Activated CD4-positive, alpha-beta T cell treated with anti-CD3 and anti-CD28 coated beads, Interleukin-2, amount 10 ng/mL, durations not matched to agents 7 days and 5 days (primary cell): Measurements from ENCODE around the gene SPOCD1. TPM values are rescaled to one million over a fixed set of nuclear protein-coding genes. Genes with fewer than 3 reads are reported as not detected.

Experiments
- CTCF ChIA-PET: fragments of 350-600 bp; sonication (Branson Sonifier 250); formaldehyde crosslinking; loops from one replicate; lab custom pipeline; 2021; ENCODE audit warnings: antibody characterized with exemption; lab: Charles Lee
- POLR2A ChIA-PET: fragments of 350-600 bp; sonication (Branson Sonifier 250); formaldehyde crosslinking; loops from one replicate; lab custom pipeline; 2021; ENCODE audit warnings: antibody characterized with exemption; lab: Charles Lee
- DNase-seq: peaks from one replicate; pipeline ENCODE4 v3.0.0-alpha.2; 2020
- H3K27ac Mint-ChIP-seq: one replicate; pipeline ENCODE4 v1.8.0; 2021; ENCODE audit warnings: mild to moderate bottlenecking, moderate library complexity, mixed read lengths
- H3K27me3 Mint-ChIP-seq: one replicate; pipeline ENCODE4 v1.8.0; 2021; ENCODE audit warnings: mixed read lengths
- H3K36me3 Mint-ChIP-seq: one replicate; pipeline ENCODE4 v1.8.0; 2021; ENCODE audit warnings: low read depth, mixed read lengths
- H3K4me1 Mint-ChIP-seq: one replicate; pipeline ENCODE4 v1.8.0; 2021; ENCODE audit warnings: mixed read lengths
- H3K4me3 Mint-ChIP-seq: one replicate; pipeline ENCODE4 v1.8.0; 2021; ENCODE audit warnings: mild to moderate bottlenecking, moderate library complexity, mixed read lengths
- H3K9me3 Mint-ChIP-seq: one replicate; pipeline ENCODE4 v1.8.0; 2021; ENCODE audit warnings: mixed read lengths
- microRNA-seq: library from miRNA; unstranded; fragments of <30 nt; microRNA quantifications from one replicate; pipeline ENCODE4 v1.2.0, GENCODE V29; 2021; ENCODE audit warnings: borderline microRNAs expressed, borderline replicate concordance
- total RNA-seq, 2 experiments: library from RNA; stranded (reverse); gene quantifications; one replicate each; pipeline ENCODE4 v1.2.3, GENCODE V29; 2021

Gene SPOCD1
- total RNA-seq, 2 experiments from 2014 or later, result 0.08 to 0.25 TPM

GRCh38 chr1:31745096-31745945, 70.5 kb downstream of the SPOCD1 start:
- POLR2A ChIA-PET, result no interaction called here

GRCh38 chr1:31744165-31744888, 71.5 kb downstream of the SPOCD1 start:
- H3K27me3 Mint-ChIP-seq, result no peaks in the 10 kb centered on the region
- CTCF ChIA-PET, result interaction anchor here (0.8 to 1.3 kb wide), 2 partner anchors 9 to 10 kb away, joined by 3 read pairs; no protein-coding TSS in a partner anchor
- no peaks in the 10 kb centered on the region for H3K36me3 Mint-ChIP-seq
- H3K27ac Mint-ChIP-seq, result no peak overlapping the region
- no peak for DNase-seq
- H3K4me1 Mint-ChIP-seq, result peaks cover 5% of the 10 kb centered on the region
- no peaks in the 10 kb centered on the region for H3K9me3 Mint-ChIP-seq
- POLR2A ChIA-PET, result no interaction called here
- no peak overlapping the region for H3K4me3 Mint-ChIP-seq

More at GRCh38 chr1:31745096-31745945, 70.5 kb downstream of the SPOCD1 start:
- CTCF ChIA-PET, result interaction anchor here (0.5 to 1.6 kb wide), 8 partner anchors 10 to 533 kb away, joined by 3 to 7 read pairs (median 3); no protein-coding TSS in a partner anchor
- Mint-ChIP-seq H3K27me3 (no peaks in the 10 kb centered on the region), H3K27ac (no peak overlapping the region), H3K9me3 (no peaks in the 10 kb centered on the region), H3K4me1 (peaks cover under 1% of the 10 kb centered on the region), H3K4me3 (no peak overlapping the region), H3K36me3 (no peaks in the 10 kb centered on the region)
- DNase-seq, result peak; percentile 63

GRCh38 chr1:31742462-31743212, 73.2 kb downstream of the SPOCD1 start:
- Mint-ChIP-seq H3K36me3 (no peaks in the 10 kb centered on the region), H3K9me3 (no peaks in the 10 kb centered on the region), H3K27me3 (no peaks in the 10 kb centered on the region), H3K27ac (no peak overlapping the region), H3K4me1 (peaks cover 9% of the 10 kb centered on the region), H3K4me3 (no peak overlapping the region)
- POLR2A ChIA-PET, result no interaction called here
- CTCF ChIA-PET, result no interaction called here
- no peak for DNase-seq

Small RNA genes within 50 kb of the gene (microRNA-seq; reads per million reads assigned to microRNA genes)
- gene MIR4254, result not detected

Other genes with a start within 250 kb of the SPOCD1 start
- not detected for gene TINAGL1, start 239.5 kb downstream of the SPOCD1 start, total RNA-seq
- gene HCRTR1, start 198.3 kb downstream of the SPOCD1 start, total RNA-seq, result not detected
- gene PEF1, start 171.1 kb downstream of the SPOCD1 start, total RNA-seq, result 10 to 100 TPM; 50.4 to 51.6 TPM
- not detected for gene COL16A1, start 112.0 kb downstream of the SPOCD1 start, total RNA-seq
- gene ADGRB2, start 51.7 kb downstream of the SPOCD1 start, total RNA-seq, result under 1 TPM; 0.27 to 0.31 TPM
- 100 to 1,000 TPM; 334 to 347 TPM for gene PTP4A2, start 122.3 kb upstream of the SPOCD1 start, total RNA-seq
- gene KHDRBS1, start 197.8 kb upstream of the SPOCD1 start, total RNA-seq, result 100 to 1,000 TPM; 174 to 183 TPM